GM12878 (cell line): ENCODE measurements around the gene NPHP3. TPM values are rescaled to one million over a fixed set of nuclear protein-coding genes. Genes with fewer than 3 reads are reported as not detected.

ENCODE experiments used
- BCL11A ChIP-seq: IDR thresholded peaks from 2 replicates; pipeline ENCODE4 v1.6.1; 2011; ENCODE audit warnings: low read depth, low read length
- JUNB ChIP-seq: IDR thresholded peaks from 2 replicates; pipeline ENCODE4 v1.6.1; 2016; ENCODE audit warnings: antibody characterized with exemption, mild to moderate bottlenecking
- KAT2A ChIP-seq: conservative IDR thresholded peaks from 2 replicates; pipeline ENCODE4 v1.6.1; 2011; ENCODE audit warnings: low read depth, low read length; ENCODE audit not compliant: control insufficient read depth
- NR2F1 ChIP-seq: fragments of 450-650 bp; conservative IDR thresholded peaks from 2 replicates; pipeline ENCODE4 v1.6.1; 2017; ENCODE audit warnings: mild to moderate bottlenecking
- PRDM15 ChIP-seq: fragments of 450-650 bp; formaldehyde crosslinking; IDR thresholded peaks from 2 replicates; pipeline ENCODE4 v1.4.0; 2020; ENCODE audit warnings: mild to moderate bottlenecking, moderate library complexity
- RUNX3 ChIP-seq: IDR thresholded peaks from 2 replicates; pipeline ENCODE4 v1.6.1; 2012; ENCODE audit warnings: low read length, inconsistent platforms
- SMAD5 ChIP-seq: IDR thresholded peaks from 2 replicates; pipeline ENCODE4 v1.6.1; 2016; ENCODE audit warnings: antibody characterized with exemption, low read depth
- ZNF217 ChIP-seq: fragments of 450-650 bp; IDR thresholded peaks from 2 replicates; pipeline ENCODE4 v1.6.1; 2017; ENCODE audit warnings: antibody characterized with exemption, mild to moderate bottlenecking
- ZNF24 ChIP-seq: fragments of 450-650 bp; IDR thresholded peaks from 2 replicates; pipeline ENCODE4 v1.6.1; 2017; ENCODE audit warnings: antibody characterized with exemption, mild to moderate bottlenecking
- ZNF274 ChIP-seq: IDR thresholded peaks from one replicate; pipeline ENCODE4 v1.8.0; 2011; ENCODE audit not compliant: insufficient read length, insufficient read depth
- ZNF687 ChIP-seq: fragments of 450-650 bp; IDR thresholded peaks from 2 replicates; pipeline ENCODE4 v1.6.1; 2017; ENCODE audit warnings: mild to moderate bottlenecking, moderate library complexity
- polyA plus RNA-seq, 11 experiments: library from polyadenylated mRNA; depleted of rRNA in 4 of 11; unstranded in 6 of 11; stranded (reverse) in 5 of 11; fragments of >200 nt; fragmentation: Nextera tagmentation in 4 of 11; fragmentation: Illumina TruSeq in 1 of 11; extraction: Ambion mirVana in 4 of 11; extraction: Trizol in 1 of 11; gene quantifications; 1 replicate in 1 of 11; 2 replicates in 10 of 11; pipeline versions ENCODE4 v1.2.1 to v1.2.3, GENCODE V29; 2011 to 2016; ENCODE audit warnings: inconsistent platforms in 2 of 11, missing spikeins in 2 of 11, low read depth in 1 of 11
- total RNA-seq, 4 experiments: library from RNA; depleted of rRNA in 3 of 4; stranded (reverse); fragments of >200 nt in 3 of 4; fragmentation: Illumina TruSeq in 1 of 4; extraction: Trizol in 1 of 4; gene quantifications; 2 replicates each; pipeline versions ENCODE4 v1.2.1 to v1.2.3, GENCODE V29; 2013 to 2021

The NPHP3 gene
- total and polyA plus RNA-seq, 10 of the 15 experiments (the other 5 are each of a cell fraction or from before 2014, with no cell fraction given), result 0.84 to 11.7 (median 2.9) TPM

- no peak for TF ChIP-seq ZNF24
- no peak for TF ChIP-seq JUNB
- TF ChIP-seq KAT2A, result no peak
- TF ChIP-seq RUNX3, result peak; percentile 43; the same call in 1 of the 2 replicates
- TF ChIP-seq ZNF687, result no peak
- 0 out of 2 replicates have a peak, but pooled peaks have one; percentile 28 for TF ChIP-seq NR2F1
- no peak for TF ChIP-seq BCL11A
- TF ChIP-seq PRDM15 (CRISPR knock-in tag), result no peak
- TF ChIP-seq ZNF217, result no peak
- no peak for TF ChIP-seq SMAD5
- no peak for TF ChIP-seq ZNF274
- TF ChIP-seq, all 136 proteins: peak for 2
Observed at GRCh38 chr3:132652640-132653270, 69.5 kb downstream of the NPHP3 start (continued).
